GM21723 (cell line): ENCODE measurements around the gene RFK.

ENCODE experiments used
- ATAC-seq: cut with Tn5 transposase; IDR thresholded peaks from one replicate; pipeline ENCODE4 v1.9.1; 2021; ENCODE audit warnings: mild to moderate bottlenecking, moderate library complexity; ENCODE audit not compliant: unreplicated experiment

Gene RFK

DNA sequence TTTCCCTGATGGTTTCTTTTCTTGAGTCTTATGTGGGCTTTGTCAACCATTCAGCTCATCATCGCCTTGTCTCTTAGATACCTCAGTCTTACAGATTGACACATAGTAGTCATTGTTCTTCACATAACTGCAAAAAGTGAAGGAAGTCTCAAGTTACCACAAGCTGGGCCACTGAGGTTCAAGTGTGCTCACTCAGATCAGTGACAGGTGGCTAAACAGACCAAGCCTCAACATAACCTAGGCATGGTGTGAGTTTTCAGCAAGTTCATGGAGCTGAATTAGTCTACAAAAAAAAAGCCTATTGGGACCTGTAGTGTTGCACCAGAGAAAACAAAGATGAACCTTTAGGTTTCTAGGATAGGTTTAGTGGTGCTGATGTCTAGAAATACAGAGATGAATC, 58.2 kb downstream of the RFK start:
- ATAC-seq, result no peak
